HEK293 (cell line): ENCODE measurements around the gene SLC8A3.
A peak's percentile ranks its signal among the peaks of the same experiment; 100 is the strongest.

Experiments used
- CTCF ChIA-PET: fragments of 350-600 bp; formaldehyde crosslinking; extraction: SDS; loops from one replicate; lab custom pipeline; 2021; ENCODE audit warnings: antibody characterized with exemption; lab: Yijun Ruan, JAX
- POLR2A ChIA-PET: fragments of 300-600 bp; formaldehyde crosslinking; extraction: SDS; loops from one replicate; lab custom pipeline; 2020; ENCODE audit warnings: antibody characterized with exemption, inconsistent platforms; lab: Yijun Ruan, JAX
- H3K27ac ChIP-seq: fragments of 200-500 bp; sonication (Bioruptor generic); 2 replicates; pipeline ENCODE4 v1.5.1; 2014; ENCODE audit warnings: low read depth, low read length, control low read depth, inconsistent platforms; ENCODE audit errors: extremely low read depth
- H3K36me3 ChIP-seq, 2 experiments: fragments of 200-500 bp in 1 of 2; sonication (Bioruptor generic) in 1 of 2; 1 replicate in 1 of 2; 2 replicates in 1 of 2; pipeline ENCODE4 v1.5.1; 2014 to 2017; ENCODE audit warnings: inconsistent platforms in 2 of 2, low read length in 2 of 2; ENCODE audit not compliant: control insufficient read depth in 2 of 2, insufficient read depth in 1 of 2
- H3K4me1 ChIP-seq: fragments of 200-500 bp; sonication (Bioruptor generic); 2 replicates; pipeline ENCODE4 v1.5.1; 2014; ENCODE audit warnings: mild to moderate bottlenecking, low read length, inconsistent platforms; ENCODE audit not compliant: control insufficient read depth, insufficient read depth
- H3K4me3 ChIP-seq: 2 replicates; pipeline ENCODE4 v1.5.1; 2011; ENCODE audit warnings: low read depth, mild to moderate bottlenecking, control low read depth, low read length, moderate library complexity
- H3K9me3 ChIP-seq: fragments of 200-500 bp; sonication (Bioruptor generic); 2 replicates; pipeline ENCODE4 v1.5.1; 2014; ENCODE audit warnings: low read depth, low read length, inconsistent platforms; ENCODE audit not compliant: control insufficient read depth, insufficient read depth
- MZF1 ChIP-seq: fragments of 450-650 bp; formaldehyde crosslinking; IDR thresholded peaks from 2 replicates; pipeline ENCODE4 v1.5.1; 2017; ENCODE audit warnings: missing biosample characterization, missing genetic modification characterization, borderline replicate concordance
- RBAK ChIP-seq: fragments of 450-650 bp; formaldehyde crosslinking; IDR thresholded peaks from 2 replicates; pipeline ENCODE4 v1.5.1; 2016; ENCODE audit warnings: missing biosample characterization, missing genetic modification characterization
- REST ChIP-seq: fragments of 450-650 bp; formaldehyde crosslinking; IDR thresholded peaks from 2 replicates; pipeline ENCODE4 v1.5.1; 2016; ENCODE audit warnings: missing biosample characterization, missing genetic modification characterization
- SCRT2 ChIP-seq: fragments of 450-650 bp; formaldehyde crosslinking; IDR thresholded peaks from 2 replicates; pipeline ENCODE4 v1.5.1; 2016; ENCODE audit warnings: missing biosample characterization, missing genetic modification characterization
- SETDB1 ChIP-seq: IDR thresholded peaks from one replicate; pipeline ENCODE4 v1.6.1; 2017; ENCODE audit warnings: mild to moderate bottlenecking, low read length, moderate library complexity, mixed read lengths; ENCODE audit not compliant: insufficient read length
- TRIM28 ChIP-seq: IDR thresholded peaks from 2 replicates; pipeline ENCODE4 v1.6.1; 2011; ENCODE audit warnings: low read length, control low read depth, borderline replicate concordance
- ZBTB49 ChIP-seq: fragments of 450-650 bp; formaldehyde crosslinking; IDR thresholded peaks from 2 replicates; pipeline ENCODE4 v1.5.1; 2016; ENCODE audit warnings: missing biosample characterization, missing genetic modification characterization, low read depth
- ZFP69B ChIP-seq: fragments of 450-650 bp; formaldehyde crosslinking; IDR thresholded peaks from 2 replicates; pipeline ENCODE4 v1.5.1; 2016; ENCODE audit warnings: missing biosample characterization, missing genetic modification characterization
- ZNF132 ChIP-seq: fragments of 450-650 bp; formaldehyde crosslinking; IDR thresholded peaks from 2 replicates; pipeline ENCODE4 v1.5.1; 2017; ENCODE audit warnings: missing biosample characterization, missing genetic modification characterization, borderline replicate concordance
- ZNF221 ChIP-seq: fragments of 450-650 bp; formaldehyde crosslinking; IDR thresholded peaks from 2 replicates; pipeline ENCODE4 v1.5.1; 2017; ENCODE audit warnings: missing biosample characterization, missing genetic modification characterization, borderline replicate concordance
- ZNF223 ChIP-seq: fragments of 450-650 bp; formaldehyde crosslinking; IDR thresholded peaks from 2 replicates; pipeline ENCODE4 v1.5.1; 2016; ENCODE audit warnings: missing biosample characterization, missing genetic modification characterization
- ZNF26 ChIP-seq: fragments of 450-650 bp; formaldehyde crosslinking; IDR thresholded peaks from 2 replicates; pipeline ENCODE4 v1.5.1; 2016; ENCODE audit warnings: missing biosample characterization, missing genetic modification characterization
- ZNF292 ChIP-seq: fragments of 450-650 bp; formaldehyde crosslinking; IDR thresholded peaks from 2 replicates; pipeline ENCODE4 v1.5.1; 2016; ENCODE audit warnings: low read depth, missing biosample characterization, missing genetic modification characterization, borderline replicate concordance
- ZNF571 ChIP-seq: fragments of 450-650 bp; formaldehyde crosslinking; IDR thresholded peaks from 2 replicates; pipeline ENCODE4 v1.5.0; 2017; ENCODE audit warnings: missing biosample characterization, missing genetic modification characterization
- ZNF580 ChIP-seq: fragments of 450-650 bp; formaldehyde crosslinking; IDR thresholded peaks from 2 replicates; pipeline ENCODE4 v1.5.1; 2016; ENCODE audit warnings: missing biosample characterization, missing genetic modification characterization
- ZNF704 ChIP-seq: fragments of 450-650 bp; formaldehyde crosslinking; IDR thresholded peaks from 2 replicates; pipeline ENCODE4 v1.5.1; 2016; ENCODE audit warnings: missing biosample characterization, missing genetic modification characterization
- ZNF837 ChIP-seq: fragments of 450-650 bp; formaldehyde crosslinking; IDR thresholded peaks from 2 replicates; pipeline ENCODE4 v1.5.1; 2016; ENCODE audit warnings: missing biosample characterization, missing genetic modification characterization

SLC8A3 gene

GRCh38 chr14:70183991-70184390 lies 4.8 kb downstream of the SLC8A3 start:
- H3K4me1 ChIP-seq = no peaks in the 10 kb centered on the region
- TF ChIP-seq ZNF221 (tag by site-specific recombination) (no peak), REST (tag by site-specific recombination) (no peak), SETDB1 (no peak), SCRT2 (tag by site-specific recombination) (0 out of 2 replicates have a peak, but pooled peaks have one; percentile 40), ZNF292 (tag by site-specific recombination) (no peak), ZNF223 (tag by site-specific recombination) (no peak)
- H3K27ac ChIP-seq = no peak overlapping the region
- H3K4me3 ChIP-seq = no peak overlapping the region
- H3K9me3 ChIP-seq = no peaks in the 10 kb centered on the region
- ChIA-PET POLR2A (no interaction called here), CTCF (interaction anchor here (0.8 to 1.6 kb wide), 3 partner anchors 41 to 133 kb away, joined by 3 to 5 read pairs (median 4); no protein-coding TSS in a partner anchor)
- H3K36me3 ChIP-seq = no peaks in the 10 kb centered on the region

- CTCF ChIA-PET = interaction anchor here (0.8 kb wide), 1 partner anchor 347 kb away, joined by 3 read pairs; no protein-coding TSS in a partner anchor
- H3K27ac ChIP-seq = no peak overlapping the region
- no peaks in the 10 kb centered on the region for H3K4me1 ChIP-seq
- H3K4me3 ChIP-seq = no peak overlapping the region
- POLR2A ChIA-PET = no interaction called here
- no peaks in the 10 kb centered on the region for H3K36me3 ChIP-seq
- H3K9me3 ChIP-seq = no peaks in the 10 kb centered on the region
- no peak for TF ChIP-seq ZNF704
- TF ChIP-seq ZNF571 (tag by site-specific recombination) = no peak
- TF ChIP-seq ZNF132 (tag by site-specific recombination) = no peak
- TF ChIP-seq ZFP69B (tag by site-specific recombination) = no peak
- TF ChIP-seq RBAK (tag by site-specific recombination) = no peak
- TF ChIP-seq ZNF580 (tag by site-specific recombination) = no peak
- TF ChIP-seq ZBTB49 (tag by site-specific recombination) = no peak
- TF ChIP-seq MZF1 (tag by site-specific recombination) = no peak
- TF ChIP-seq ZNF837 = no peak
- no peak for TF ChIP-seq TRIM28
- no peak for TF ChIP-seq ZNF26 (tag by site-specific recombination)
- TF ChIP-seq, all 188 proteins: peak for 0
Measured at GRCh38 chr14:70181276-70181675, 7.5 kb downstream of the SLC8A3 start.
